GM23338 (cell line): ENCODE measurements around the gene RAB17. TPM values are rescaled to one million over a fixed set of nuclear protein-coding genes. Genes with fewer than 3 reads are reported as not detected.

Experiments used
- ATAC-seq: fragments of 200-7000 bp; cut with Tn5 transposase; 3 replicates; pipeline ENCODE4 v1.9.1; 2020
- DNase-seq: peaks from one replicate; pipeline ENCODE4 v3.0.0-alpha.2; 2015; ENCODE audit warnings: low spot score
- H2AFZ ChIP-seq: fragments of 200-600 bp; sonication (generic); 2 replicates; pipeline ENCODE4 v1.8.0; 2016; ENCODE audit warnings: antibody characterized with exemption, mild to moderate bottlenecking, moderate library complexity
- H3F3A ChIP-seq: fragments of 200-600 bp; sonication (generic); replicated peaks from 2 replicates; pipeline ENCODE4 v1.8.0; 2017; ENCODE audit warnings: antibody characterized with exemption, mixed run types, low read depth
- H3K27ac ChIP-seq: fragments of 200-600 bp; sonication (generic); 2 replicates; pipeline ENCODE4 v1.6.1; 2016; ENCODE audit warnings: low read depth
- H3K27me3 ChIP-seq: fragments of 200-600 bp; sonication (generic); 2 replicates; pipeline ENCODE4 v1.8.0; 2016; ENCODE audit warnings: mild to moderate bottlenecking, mixed run types, moderate library complexity; ENCODE audit not compliant: insufficient read depth
- H3K36me3 ChIP-seq: fragments of 200-600 bp; sonication (generic); 2 replicates; pipeline ENCODE4 v1.8.0; 2016; ENCODE audit warnings: mild to moderate bottlenecking; ENCODE audit not compliant: insufficient read depth
- H3K4me1 ChIP-seq: fragments of 200-600 bp; sonication (generic); 2 replicates; pipeline ENCODE4 v1.8.0; 2016; ENCODE audit warnings: mild to moderate bottlenecking, moderate library complexity; ENCODE audit not compliant: insufficient read depth
- H3K4me2 ChIP-seq: fragments of 200-600 bp; sonication (generic); 2 replicates; pipeline ENCODE4 v1.7.1; 2017; ENCODE audit warnings: mixed run types
- H3K4me3 ChIP-seq: fragments of 200-600 bp; sonication (generic); 2 replicates; pipeline ENCODE4 v1.6.1; 2016; ENCODE audit warnings: mixed run types
- H3K79me2 ChIP-seq: fragments of 200-600 bp; sonication (generic); replicated peaks from 2 replicates; pipeline ENCODE4 v1.8.0; 2017; ENCODE audit warnings: mild to moderate bottlenecking; ENCODE audit not compliant: insufficient read depth
- H3K9me2 ChIP-seq: fragments of 200-600 bp; sonication (generic); 2 replicates; pipeline ENCODE4 v1.8.0; 2017; ENCODE audit not compliant: insufficient read depth
- H4K20me1 ChIP-seq: fragments of 200-600 bp; sonication (generic); replicated peaks from 2 replicates; pipeline ENCODE4 v1.8.0; 2017; ENCODE audit warnings: mild to moderate bottlenecking; ENCODE audit not compliant: insufficient read depth
- H3K27ac Mint-ChIP-seq: 2 replicates; pipeline ENCODE4 v1.8.0; 2020; ENCODE audit warnings: inconsistent platforms, mild to moderate bottlenecking, moderate library complexity, mixed read lengths
- H3K27me3 Mint-ChIP-seq: 3 replicates; pipeline ENCODE4 v1.8.0; 2022; ENCODE audit warnings: low read depth, mild to moderate bottlenecking, moderate library complexity, mixed read lengths, inconsistent platforms; ENCODE audit not compliant: insufficient read depth, poor library complexity
- H3K36me3 Mint-ChIP-seq: 3 replicates; pipeline ENCODE4 v1.8.0; 2021; ENCODE audit warnings: low read depth, mild to moderate bottlenecking, inconsistent platforms, moderate library complexity, mixed read lengths
- H3K4me1 Mint-ChIP-seq: 3 replicates; pipeline ENCODE4 v1.8.0; 2020; ENCODE audit warnings: mild to moderate bottlenecking, inconsistent platforms, mixed read lengths
- H3K4me3 Mint-ChIP-seq: 3 replicates; pipeline ENCODE4 v1.8.0; 2021; ENCODE audit warnings: moderate library complexity, mild to moderate bottlenecking, inconsistent platforms, mixed read lengths
- H3K9me3 Mint-ChIP-seq: 3 replicates; pipeline ENCODE4 v1.8.0; 2020; ENCODE audit warnings: moderate library complexity, mild to moderate bottlenecking, inconsistent platforms, mixed read lengths
- CREB1 ChIP-seq: fragments of 250-450 bp; sonication (Bioruptor Pico); IDR thresholded peaks from 2 replicates; pipeline ENCODE4 v1.5.0; 2020; ENCODE audit warnings: low read depth, mild to moderate bottlenecking, moderate library complexity
- EZH2 ChIP-seq: fragments of 200-600 bp; sonication (generic); IDR thresholded peaks from one replicate; pipeline ENCODE4 v1.8.0; 2017; ENCODE audit warnings: antibody characterized with exemption, mild to moderate bottlenecking, low read depth; ENCODE audit not compliant: unreplicated experiment
- EZH2phosphoT487 ChIP-seq: fragments of 200-600 bp; sonication (generic); IDR thresholded peaks from one replicate; pipeline ENCODE4 v1.8.1; 2018; ENCODE audit warnings: antibody characterized with exemption; ENCODE audit not compliant: unreplicated experiment
- JUNB ChIP-seq: IDR thresholded peaks from one replicate; pipeline ENCODE4 v1.6.1; 2016; ENCODE audit warnings: antibody characterized with exemption; ENCODE audit not compliant: unreplicated experiment
- NANOG ChIP-seq: IDR thresholded peaks from 2 replicates; pipeline ENCODE4 v1.6.1; 2016; ENCODE audit warnings: antibody characterized with exemption, borderline replicate concordance
- POLR2AphosphoS5 ChIP-seq: IDR thresholded peaks from 2 replicates; pipeline ENCODE4 v1.6.1; 2016; ENCODE audit warnings: antibody characterized with exemption, low read depth
- REST ChIP-seq: IDR thresholded peaks from one replicate; pipeline ENCODE4 v1.6.1; 2018; ENCODE audit warnings: antibody characterized with exemption; ENCODE audit not compliant: unreplicated experiment
- STAT1 ChIP-seq: IDR thresholded peaks from one replicate; pipeline ENCODE4 v1.6.1; 2016; ENCODE audit warnings: antibody characterized with exemption; ENCODE audit not compliant: unreplicated experiment
- ZNF114 ChIP-seq: fragments of 250-450 bp; sonication (Bioruptor Pico); IDR thresholded peaks from 2 replicates; pipeline ENCODE4 v1.5.0; 2020; ENCODE audit warnings: mild to moderate bottlenecking, moderate library complexity
- ZNF331 ChIP-seq: fragments of 250-450 bp; sonication (Bioruptor Pico); IDR thresholded peaks from 2 replicates; pipeline ENCODE4 v1.5.0; 2020; ENCODE audit warnings: low read depth, mild to moderate bottlenecking, moderate library complexity
- ZNF462 ChIP-seq: fragments of 250-450 bp; sonication (Bioruptor Pico); IDR thresholded peaks from 2 replicates; pipeline ENCODE4 v1.5.0; 2020; ENCODE audit warnings: mild to moderate bottlenecking, moderate library complexity
- polyA plus RNA-seq: library from polyadenylated mRNA; unstranded; fragments of >200 nt; fragmentation: Nextera tagmentation; extraction: Ambion mirVana; gene quantifications from 2 replicates; pipeline ENCODE4 v1.2.1, GENCODE V29; 2016
- total RNA-seq: library from RNA; depleted of rRNA; stranded (reverse); fragments of >200 nt; shearing (Covaris generic); gene quantifications from 2 replicates; pipeline ENCODE4 v1.2.3, GENCODE V29; 2014
- TF ChIP-seq, protein P1 (sequence below): IDR thresholded peaks from 2 replicates; pipeline ENCODE4 v1.6.1; 2016; ENCODE audit warnings: antibody characterized with exemption
- TF ChIP-seq, protein P2 (sequence below), 2 experiments: fragments of 200-600 bp in 1 of 2; sonication (generic) in 1 of 2; conservative IDR thresholded peaks; 2 replicates each; pipeline versions ENCODE4 v1.5.1 to v1.6.1; 2016 to 2017; ENCODE audit warnings: antibody characterized with exemption in 2 of 2, low read depth in 2 of 2, mild to moderate bottlenecking in 2 of 2, moderate library complexity in 1 of 2

Gene RAB17
- total and polyA plus RNA-seq, 2 experiments from 2014 or later, result 22.4 to 26.9 TPM

DNA sequence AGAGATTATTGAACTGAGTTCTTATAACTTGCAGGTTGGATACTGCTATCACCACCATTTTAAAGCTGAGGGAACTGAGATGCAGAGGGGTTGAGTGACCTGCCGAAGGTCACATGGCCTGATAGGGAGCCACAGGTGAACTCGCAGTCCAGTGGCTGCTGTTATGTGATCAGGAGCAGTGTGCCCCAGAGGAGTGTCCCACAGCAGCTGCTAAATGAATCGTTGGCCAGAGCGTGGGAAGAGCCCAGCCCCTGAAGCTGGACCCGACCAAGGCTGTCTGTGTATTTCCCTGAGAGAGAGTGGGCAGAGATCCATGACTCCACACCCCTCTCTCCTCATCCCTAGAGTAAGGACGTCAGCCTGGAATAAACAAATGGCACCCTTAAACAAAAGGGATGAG is 50.9 kb downstream of the RAB17 start:
- TF ChIP-seq CREB1, result no peak
- TF ChIP-seq ZNF114, result no peak
- TF ChIP-seq, protein P1, sequence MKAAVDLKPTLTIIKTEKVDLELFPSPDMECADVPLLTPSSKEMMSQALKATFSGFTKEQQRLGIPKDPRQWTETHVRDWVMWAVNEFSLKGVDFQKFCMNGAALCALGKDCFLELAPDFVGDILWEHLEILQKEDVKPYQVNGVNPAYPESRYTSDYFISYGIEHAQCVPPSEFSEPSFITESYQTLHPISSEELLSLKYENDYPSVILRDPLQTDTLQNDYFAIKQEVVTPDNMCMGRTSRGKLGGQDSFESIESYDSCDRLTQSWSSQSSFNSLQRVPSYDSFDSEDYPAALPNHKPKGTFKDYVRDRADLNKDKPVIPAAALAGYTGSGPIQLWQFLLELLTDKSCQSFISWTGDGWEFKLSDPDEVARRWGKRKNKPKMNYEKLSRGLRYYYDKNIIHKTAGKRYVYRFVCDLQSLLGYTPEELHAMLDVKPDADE, result no peak
- no peak for TF ChIP-seq POLR2AphosphoS5
- no peak for TF ChIP-seq STAT1
- TF ChIP-seq, protein P2, sequence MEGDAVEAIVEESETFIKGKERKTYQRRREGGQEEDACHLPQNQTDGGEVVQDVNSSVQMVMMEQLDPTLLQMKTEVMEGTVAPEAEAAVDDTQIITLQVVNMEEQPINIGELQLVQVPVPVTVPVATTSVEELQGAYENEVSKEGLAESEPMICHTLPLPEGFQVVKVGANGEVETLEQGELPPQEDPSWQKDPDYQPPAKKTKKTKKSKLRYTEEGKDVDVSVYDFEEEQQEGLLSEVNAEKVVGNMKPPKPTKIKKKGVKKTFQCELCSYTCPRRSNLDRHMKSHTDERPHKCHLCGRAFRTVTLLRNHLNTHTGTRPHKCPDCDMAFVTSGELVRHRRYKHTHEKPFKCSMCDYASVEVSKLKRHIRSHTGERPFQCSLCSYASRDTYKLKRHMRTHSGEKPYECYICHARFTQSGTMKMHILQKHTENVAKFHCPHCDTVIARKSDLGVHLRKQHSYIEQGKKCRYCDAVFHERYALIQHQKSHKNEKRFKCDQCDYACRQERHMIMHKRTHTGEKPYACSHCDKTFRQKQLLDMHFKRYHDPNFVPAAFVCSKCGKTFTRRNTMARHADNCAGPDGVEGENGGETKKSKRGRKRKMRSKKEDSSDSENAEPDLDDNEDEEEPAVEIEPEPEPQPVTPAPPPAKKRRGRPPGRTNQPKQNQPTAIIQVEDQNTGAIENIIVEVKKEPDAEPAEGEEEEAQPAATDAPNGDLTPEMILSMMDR (conservative IDR thresholded peaks at IDR 0.05; ENCODE audit: low read depth in 2 of 2), result no peak
- no peak for TF ChIP-seq REST
- TF ChIP-seq JUNB, result no peak
- TF ChIP-seq EZH2phosphoT487, result no peak
- TF ChIP-seq NANOG, result no peak
- TF ChIP-seq ZNF331, result no peak
- TF ChIP-seq ZNF462 (CRISPR knock-in tag), result no peak
- TF ChIP-seq EZH2, result no peak
- H3K9me3 Mint-ChIP-seq, result peaks cover 3% of the 10 kb centered on the region; the same call in 1 of the 3 replicates
- Histone ChIP-seq H3K27me3 (no peaks in the 10 kb centered on the region), H2AFZ (no peak overlapping the region), H3K79me2 (no peaks in the 10 kb centered on the region), H3K36me3 (no peaks in the 10 kb centered on the region), H4K20me1 (no peaks in the 10 kb centered on the region), H3K9me2 (no peaks in the 10 kb centered on the region), H3F3A (no peaks in the 10 kb centered on the region), H3K4me1 (no peaks in the 10 kb centered on the region), H3K4me3 (no peak overlapping the region), H3K27ac (no peak overlapping the region), H3K4me2 (no peak overlapping the region)
- H3K36me3 Mint-ChIP-seq, result no peaks in the 10 kb centered on the region; the same call in 2 of the 3 replicates
- peaks cover 7% of the 10 kb centered on the region for H3K4me1 Mint-ChIP-seq
- no peak for DNase-seq
- H3K27me3 Mint-ChIP-seq, result peaks cover 5% of the 10 kb centered on the region
- no peak overlapping the region for H3K27ac Mint-ChIP-seq
- ATAC-seq, result no peak
- H3K4me3 Mint-ChIP-seq, result no peak overlapping the region
